Effector memory CD8-positive, alpha-beta T cell (primary cell): ENCODE measurements around the gene CDC7.
"Not testable (repeated sequence)": the region's sequence is repeated elsewhere in the genome, so short reads cannot be mapped to it uniquely, and the experiment has no call there.

ENCODE experiments used
- ATAC-seq: fragments of 150-1000 bp; cut with Tn5 transposase; replicated peaks from 2 replicates; pipeline ENCODE4 v1.10.0; 2021; ENCODE audit warnings: mild to moderate bottlenecking, moderate library complexity
- DNase-seq, 3 experiments: peaks; one replicate each; pipeline ENCODE4 v3.0.0; 2021
- H3K27ac Mint-ChIP-seq, 2 donors: one replicate each; pipeline ENCODE4 v1.8.0; 2022; ENCODE audit warnings: mild to moderate bottlenecking in 2 of 2, mixed read lengths in 2 of 2, moderate library complexity in 2 of 2
- H3K27me3 Mint-ChIP-seq, 2 donors: one replicate each; pipeline ENCODE4 v1.8.0; 2022; ENCODE audit warnings: mixed read lengths in 2 of 2
- H3K36me3 Mint-ChIP-seq: one replicate; pipeline ENCODE4 v1.8.0; 2022; ENCODE audit warnings: mild to moderate bottlenecking, moderate library complexity, mixed read lengths; ENCODE audit not compliant: insufficient read depth
- H3K4me1 Mint-ChIP-seq, 2 donors: one replicate each; pipeline ENCODE4 v1.8.0; 2022; ENCODE audit warnings: low read depth in 2 of 2, mixed read lengths in 2 of 2
- H3K4me3 Mint-ChIP-seq, 2 donors: one replicate each; pipeline ENCODE4 v1.8.0; 2022; ENCODE audit warnings: mild to moderate bottlenecking in 2 of 2, mixed read lengths in 2 of 2, moderate library complexity in 2 of 2
- H3K9me3 Mint-ChIP-seq, 2 donors: one replicate each; pipeline ENCODE4 v1.8.0; 2022; ENCODE audit warnings: mixed read lengths in 2 of 2
- total RNA-seq, 9 experiments: gene quantifications; one replicate each; lab custom pipeline; 2026; lab: John Stamatoyannopoulos, UW

CDC7 gene
- 4.9 to 25.7 (median 14.4) reads per million in 9 experiments for total RNA-seq

GRCh38 chr1:91500756-91501522 lies at the start of gene CDC7:
Gene CDC7, plus strand, starts transcription at chr1:91500851. Its CDS starts 866 bp downstream, at chr1:91501717.
- Mint-ChIP-seq H3K36me3 (peaks cover 2% of the 10 kb centered on the region), H3K4me1 (peaks cover 9 to 15% of the 10 kb centered on the region in 2 donors), H3K9me3 (no peaks in the 10 kb centered on the region), H3K4me3 (no peak within 1 kb of the TSS), H3K27ac (no peak within 1 kb of the TSS), H3K27me3 (no peaks in the 10 kb centered on the region)
- DNase-seq = peak; percentile 59 to 66 (median 66)
- ATAC-seq = peak; percentile 77

GRCh38 chr1:91454136-91454535 lies 46.5 kb upstream of the CDC7 start:
- Mint-ChIP-seq H3K4me1 (no peaks in the 10 kb centered on the region), H3K27me3 (no peaks in the 10 kb centered on the region), H3K36me3 (no peaks in the 10 kb centered on the region), H3K27ac (no peak overlapping the region), H3K9me3 (no peaks in the 10 kb centered on the region), H3K4me3 (no peak overlapping the region)
- DNase-seq (no peak), ATAC-seq (no peak)

DNA sequence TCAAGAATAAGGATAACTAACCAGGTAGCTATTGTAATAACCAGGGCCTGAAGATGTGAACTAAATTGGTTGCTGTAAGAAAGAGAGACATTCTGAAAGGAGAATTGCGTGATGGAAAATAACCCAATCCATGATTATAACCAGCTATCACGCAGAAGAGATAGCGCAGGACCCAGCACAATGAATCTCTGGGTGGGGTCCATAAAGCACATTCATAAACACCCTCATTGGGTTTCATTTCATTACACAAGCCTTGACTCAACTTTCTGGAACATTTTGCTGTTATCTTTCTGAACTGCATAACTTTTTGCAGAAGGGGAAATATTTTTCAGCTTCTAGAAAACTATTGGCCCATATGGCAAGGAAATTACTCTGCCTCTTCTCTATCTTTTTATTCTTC lies 45.3 kb upstream of the CDC7 start:
- H3K4me3 Mint-ChIP-seq = no peak overlapping the region
- ATAC-seq (no peak), DNase-seq (no peak)
- H3K27ac Mint-ChIP-seq = no peak overlapping the region
- H3K27me3 Mint-ChIP-seq = no peaks in the 10 kb centered on the region
- no peaks in the 10 kb centered on the region for H3K36me3 Mint-ChIP-seq
- no peaks in the 10 kb centered on the region for H3K4me1 Mint-ChIP-seq
- H3K9me3 Mint-ChIP-seq = no peaks in the 10 kb centered on the region

- Mint-ChIP-seq H3K9me3 (no peaks in the 10 kb centered on the region), H3K4me1 (no peaks in the 10 kb centered on the region), H3K36me3 (no peaks in the 10 kb centered on the region), H3K4me3 (no peak overlapping the region), H3K27me3 (no peaks in the 10 kb centered on the region), H3K27ac (no peak overlapping the region)
- ATAC-seq (no peak), DNase-seq (no peak)
These were observed 44.8 kb upstream of the CDC7 start for GRCh38 chr1:91455896-91456295.

GRCh38 chr1:91465350-91465749 lies 35.3 kb upstream of the CDC7 start:
- Mint-ChIP-seq H3K27me3 (peaks cover 0 to 14% of the 10 kb centered on the region in 2 donors), H3K9me3 (peaks cover 9 to 21% of the 10 kb centered on the region in 2 donors)
- not testable (repeated sequence) for H3K36me3 Mint-ChIP-seq, H3K27ac Mint-ChIP-seq, ATAC-seq, H3K4me3 Mint-ChIP-seq, DNase-seq, H3K4me1 Mint-ChIP-seq

GRCh38 chr1:91476533-91477217 lies 24.0 kb upstream of the CDC7 start:
- Mint-ChIP-seq H3K36me3 (no peaks in the 10 kb centered on the region), H3K27me3 (no peaks in the 10 kb centered on the region), H3K9me3 (no peaks in the 10 kb centered on the region), H3K27ac (no peak overlapping the region), H3K4me3 (no peak overlapping the region), H3K4me1 (no peaks in the 10 kb centered on the region)
- DNase-seq (no peak), ATAC-seq (no peak)

DNA sequence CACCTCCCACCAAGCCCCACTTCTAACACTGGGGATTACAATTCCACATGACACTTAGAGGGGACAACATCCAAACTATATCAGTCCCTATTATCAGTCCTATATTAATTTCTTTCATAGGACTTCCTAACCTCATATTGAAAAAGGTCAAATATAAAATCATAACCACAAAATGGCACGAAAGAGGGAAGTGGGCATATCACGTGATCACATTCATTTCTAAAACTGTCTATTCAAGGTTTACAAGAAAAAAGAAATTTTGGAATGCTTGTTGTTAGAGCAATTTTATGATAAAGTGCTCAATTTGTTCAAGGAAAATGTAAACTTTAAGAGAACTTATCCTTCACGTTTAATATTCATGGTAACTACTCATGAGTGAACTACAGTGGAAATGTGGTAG lies 13.2 kb upstream of the CDC7 start:
- peaks cover 0 to 2% of the 10 kb centered on the region in 2 donors for H3K9me3 Mint-ChIP-seq
- peaks cover 7 to 10% of the 10 kb centered on the region in 2 donors for H3K27me3 Mint-ChIP-seq
- H3K4me1 Mint-ChIP-seq = peaks cover 2 to 5% of the 10 kb centered on the region in 2 donors
- no peak overlapping the region for H3K27ac Mint-ChIP-seq
- DNase-seq = no peak
- H3K36me3 Mint-ChIP-seq = no peaks in the 10 kb centered on the region
- ATAC-seq = no peak
- no peak overlapping the region for H3K4me3 Mint-ChIP-seq

DNA sequence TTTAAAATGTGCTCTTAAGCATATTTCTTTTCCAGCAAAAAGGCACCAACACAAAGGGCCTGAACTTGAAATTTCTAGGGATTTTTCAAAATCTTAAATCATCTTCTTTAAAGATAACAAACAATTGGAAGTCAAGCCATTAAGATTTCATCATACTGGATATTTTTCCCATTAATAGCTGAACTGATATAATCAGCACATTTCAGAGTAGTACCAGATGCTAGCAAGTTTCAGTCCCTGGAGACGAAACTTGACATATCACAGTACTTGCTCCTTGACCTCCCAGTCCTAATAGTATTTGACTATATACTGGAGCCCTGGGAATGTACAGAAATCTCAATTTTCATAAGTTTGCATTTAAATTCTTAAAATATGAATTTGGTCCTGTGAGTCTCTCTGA lies 10.2 kb upstream of the CDC7 start:
- Mint-ChIP-seq H3K27me3 (peaks cover 0 to 10% of the 10 kb centered on the region in 2 donors), H3K4me1 (peaks cover 5% of the 10 kb centered on the region in 2 donors), H3K27ac (no peak overlapping the region), H3K9me3 (no peaks in the 10 kb centered on the region), H3K4me3 (no peak overlapping the region), H3K36me3 (no peaks in the 10 kb centered on the region)
- no peak for ATAC-seq
- DNase-seq = no peak

- DNase-seq = no peak
- Mint-ChIP-seq H3K27me3 (no peaks in the 10 kb centered on the region), H3K4me3 (no peak overlapping the region), H3K36me3 (peaks cover 2% of the 10 kb centered on the region), H3K9me3 (no peaks in the 10 kb centered on the region), H3K27ac (no peak overlapping the region), H3K4me1 (peaks cover 5 to 15% of the 10 kb centered on the region in 2 donors)
- no peak for ATAC-seq
These were observed 2.6 kb upstream of the CDC7 start for GRCh38 chr1:91498035-91498434.

DNA sequence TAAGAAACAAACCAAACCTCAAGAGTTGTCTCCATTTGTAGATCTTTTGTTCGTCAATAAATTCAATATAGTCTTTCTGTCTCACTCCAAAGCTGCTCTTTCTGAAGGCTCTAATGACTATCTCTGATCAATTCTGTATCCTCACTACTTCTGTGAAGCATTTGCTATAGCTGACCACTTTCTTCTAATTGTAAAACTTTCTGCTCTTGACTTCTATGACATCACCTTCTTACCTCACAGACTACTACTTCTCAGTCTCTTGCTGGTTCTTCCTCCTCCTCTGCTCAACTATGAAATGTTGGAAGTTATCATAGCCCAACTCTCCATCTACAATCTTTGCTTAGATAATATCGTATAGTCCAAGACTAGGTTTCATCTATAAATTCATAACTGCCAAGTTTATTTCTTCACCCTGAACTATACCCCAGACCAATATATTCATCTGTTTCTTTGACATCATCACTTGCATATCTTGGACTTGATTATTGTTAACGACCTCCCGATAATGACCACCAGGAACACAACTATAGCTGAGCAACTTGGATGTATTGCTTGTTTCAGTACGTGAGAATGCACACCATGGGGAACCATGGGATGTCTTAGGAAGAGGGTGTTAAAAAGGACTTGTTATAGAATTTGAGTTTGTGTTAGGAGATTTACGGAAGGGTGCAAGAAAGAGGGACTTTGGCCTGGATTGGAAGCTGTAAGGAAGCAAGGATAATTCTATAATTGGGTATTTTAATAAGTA lies 2.0 kb upstream of the CDC7 start:
- Mint-ChIP-seq H3K27me3 (no peaks in the 10 kb centered on the region), H3K27ac (no peak overlapping the region), H3K4me3 (no peak overlapping the region), H3K36me3 (peaks cover 2% of the 10 kb centered on the region), H3K9me3 (no peaks in the 10 kb centered on the region), H3K4me1 (peaks cover 4 to 15% of the 10 kb centered on the region in 2 donors)
- DNase-seq (no peak), ATAC-seq (no peak)

GRCh38 chr1:91499346-91499745 lies 1.3 kb upstream of the CDC7 start:
- H3K27me3 Mint-ChIP-seq = no peaks in the 10 kb centered on the region
- H3K4me3 Mint-ChIP-seq = no peak overlapping the region
- H3K36me3 Mint-ChIP-seq = peaks cover 2% of the 10 kb centered on the region
- no peak for ATAC-seq
- no peak overlapping the region for H3K27ac Mint-ChIP-seq
- DNase-seq = no peak
- H3K9me3 Mint-ChIP-seq = no peaks in the 10 kb centered on the region
- peaks cover 4 to 15% of the 10 kb centered on the region in 2 donors for H3K4me1 Mint-ChIP-seq

- Mint-ChIP-seq H3K27me3 (no peaks in the 10 kb centered on the region), H3K27ac (no peak overlapping the region), H3K9me3 (no peaks in the 10 kb centered on the region), H3K36me3 (peaks cover 2% of the 10 kb centered on the region), H3K4me1 (peaks cover 9 to 15% of the 10 kb centered on the region in 2 donors), H3K4me3 (no peak overlapping the region)
- peak; percentile 26 for ATAC-seq
- peak in 1 of 3 experiments; percentile 1 for DNase-seq
These were observed 521 bp upstream of the CDC7 start for GRCh38 chr1:91499904-91500755.

DNA sequence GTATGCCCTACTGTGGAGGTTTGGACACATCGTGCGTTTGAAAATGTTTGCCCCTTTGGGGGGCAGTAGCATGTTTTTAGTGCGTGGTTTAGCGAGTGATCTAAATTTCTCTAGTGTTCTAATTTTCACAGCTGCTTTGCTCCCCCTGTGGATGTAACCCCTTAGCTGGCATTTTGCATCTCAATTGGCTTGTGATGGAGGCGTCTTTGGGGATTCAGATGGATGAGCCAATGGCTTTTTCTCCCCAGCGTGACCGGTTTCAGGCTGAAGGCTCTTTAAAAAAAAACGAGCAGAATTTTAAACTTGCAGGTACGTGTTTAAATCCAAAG lies 836 bp downstream of the CDC7 start:
- H3K27ac Mint-ChIP-seq = no peak overlapping the region
- no peaks in the 10 kb centered on the region for H3K27me3 Mint-ChIP-seq
- H3K9me3 Mint-ChIP-seq = no peaks in the 10 kb centered on the region
- H3K4me1 Mint-ChIP-seq = peaks cover 9 to 15% of the 10 kb centered on the region in 2 donors
- DNase-seq (no peak), ATAC-seq (no peak)
- H3K4me3 Mint-ChIP-seq = no peak overlapping the region
- H3K36me3 Mint-ChIP-seq = peaks cover 2% of the 10 kb centered on the region
